Fibroblast of lung (primary cell): Measurements from ENCODE around the gene TSC22D1.

Experiments used
- EZH2 ChIP-seq: IDR thresholded peaks from 2 replicates; pipeline ENCODE4 v1.5.1; 2012; ENCODE audit warnings: low read length, control low read depth, mild to moderate bottlenecking; ENCODE audit errors: missing control alignments
- TF ChIP-seq, protein P1 (sequence below), 2 donors: IDR thresholded peaks in 1 of 2; conservative IDR thresholded peaks in 1 of 2; 1 replicate in 1 of 2; 2 replicates in 1 of 2; pipeline ENCODE4 v1.5.1; 2011 to 2012; ENCODE audit warnings: low read length in 2 of 2, control low read depth in 1 of 2, inconsistent platforms in 1 of 2, low read depth in 1 of 2, mild to moderate bottlenecking in 1 of 2

DNA sequence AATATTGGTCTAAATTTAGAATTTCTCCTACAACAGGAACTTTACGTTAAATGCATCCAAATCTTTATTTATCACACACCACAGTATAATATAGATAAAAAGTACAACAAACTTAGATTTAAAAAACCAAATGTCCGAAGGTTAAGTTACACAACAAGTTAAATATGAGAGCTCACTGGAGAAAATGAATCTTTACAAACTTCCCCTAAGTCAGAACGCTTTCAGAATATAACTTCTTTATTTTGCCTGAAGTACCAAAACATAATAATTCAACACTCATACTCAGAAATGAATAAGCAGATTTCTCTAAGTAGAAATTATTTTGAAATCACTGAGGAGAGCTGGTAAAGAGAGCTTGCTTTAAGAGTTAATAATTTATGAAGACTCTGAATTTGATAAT, 33.8 kb downstream of the TSC22D1 start:
- TF ChIP-seq, protein P1, sequence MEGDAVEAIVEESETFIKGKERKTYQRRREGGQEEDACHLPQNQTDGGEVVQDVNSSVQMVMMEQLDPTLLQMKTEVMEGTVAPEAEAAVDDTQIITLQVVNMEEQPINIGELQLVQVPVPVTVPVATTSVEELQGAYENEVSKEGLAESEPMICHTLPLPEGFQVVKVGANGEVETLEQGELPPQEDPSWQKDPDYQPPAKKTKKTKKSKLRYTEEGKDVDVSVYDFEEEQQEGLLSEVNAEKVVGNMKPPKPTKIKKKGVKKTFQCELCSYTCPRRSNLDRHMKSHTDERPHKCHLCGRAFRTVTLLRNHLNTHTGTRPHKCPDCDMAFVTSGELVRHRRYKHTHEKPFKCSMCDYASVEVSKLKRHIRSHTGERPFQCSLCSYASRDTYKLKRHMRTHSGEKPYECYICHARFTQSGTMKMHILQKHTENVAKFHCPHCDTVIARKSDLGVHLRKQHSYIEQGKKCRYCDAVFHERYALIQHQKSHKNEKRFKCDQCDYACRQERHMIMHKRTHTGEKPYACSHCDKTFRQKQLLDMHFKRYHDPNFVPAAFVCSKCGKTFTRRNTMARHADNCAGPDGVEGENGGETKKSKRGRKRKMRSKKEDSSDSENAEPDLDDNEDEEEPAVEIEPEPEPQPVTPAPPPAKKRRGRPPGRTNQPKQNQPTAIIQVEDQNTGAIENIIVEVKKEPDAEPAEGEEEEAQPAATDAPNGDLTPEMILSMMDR (conservative IDR thresholded peaks at IDR 0.05 in 1 of 2, IDR thresholded peaks at IDR 0.05 in 1 of 2; ENCODE audit: low read depth in 1 of 2, low read length in 2 of 2) = no peak
- TF ChIP-seq EZH2 = no peak
